GM18499 (cell line): ENCODE data around the gene TMEM255A.
"Not testable (repeated sequence)": the region's sequence is repeated elsewhere in the genome, so short reads cannot be mapped to it uniquely, and the experiment has no call there.

Experiments
- ATAC-seq: cut with Tn5 transposase; IDR thresholded peaks from one replicate; pipeline ENCODE4 v1.9.1; 2021; ENCODE audit warnings: moderate number of reproducible peaks; ENCODE audit not compliant: insufficient read depth, unreplicated experiment

TMEM255A gene

DNA sequence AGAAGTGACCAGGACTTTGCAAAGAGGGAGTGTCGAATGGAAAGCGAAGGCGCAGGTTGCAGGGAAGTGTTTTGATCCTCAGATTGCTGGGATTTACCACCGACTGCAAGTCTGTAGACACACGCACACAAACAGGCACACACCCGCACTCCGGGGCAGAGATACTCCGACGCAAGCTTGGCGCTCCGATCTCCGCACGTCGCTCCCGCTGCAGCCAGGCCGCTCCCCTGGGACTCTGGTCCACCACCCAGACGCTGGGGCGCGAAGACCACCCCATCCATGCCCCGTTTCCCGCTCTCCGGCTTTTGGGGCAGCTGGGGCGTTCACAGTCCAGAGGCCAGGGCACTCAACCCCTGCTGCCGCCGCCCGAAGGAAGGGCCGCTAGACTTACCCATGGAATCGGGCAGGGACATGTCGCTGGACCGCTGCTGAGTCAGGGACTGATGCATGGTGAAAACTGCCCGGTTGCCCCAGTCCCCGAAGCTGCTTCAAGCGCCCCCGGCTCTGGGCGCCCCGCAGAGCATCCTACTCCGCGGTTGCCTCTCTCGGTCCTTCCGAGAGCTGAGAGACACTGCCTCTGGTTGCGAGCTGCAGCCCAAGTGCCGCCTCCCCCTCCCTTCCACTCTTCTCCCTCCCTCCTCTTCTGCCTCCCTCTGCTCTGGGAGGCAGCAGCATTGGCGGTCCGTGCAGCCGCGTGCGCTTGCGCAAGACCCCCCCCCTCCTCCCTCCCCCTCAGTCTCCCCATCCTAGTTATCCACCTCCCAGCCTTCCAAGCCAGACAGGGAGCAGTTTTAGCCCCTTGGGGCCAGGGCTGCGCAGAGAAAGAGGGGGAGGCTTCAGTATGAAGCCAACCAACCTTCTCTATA lies at the start of gene TMEM255A:
Gene TMEM255A, minus strand, starts transcription at position 601 of the 866 bp plus-strand sequence. Its CDS starts 152 bp downstream, at position 449.
- no peak for ATAC-seq

DNA sequence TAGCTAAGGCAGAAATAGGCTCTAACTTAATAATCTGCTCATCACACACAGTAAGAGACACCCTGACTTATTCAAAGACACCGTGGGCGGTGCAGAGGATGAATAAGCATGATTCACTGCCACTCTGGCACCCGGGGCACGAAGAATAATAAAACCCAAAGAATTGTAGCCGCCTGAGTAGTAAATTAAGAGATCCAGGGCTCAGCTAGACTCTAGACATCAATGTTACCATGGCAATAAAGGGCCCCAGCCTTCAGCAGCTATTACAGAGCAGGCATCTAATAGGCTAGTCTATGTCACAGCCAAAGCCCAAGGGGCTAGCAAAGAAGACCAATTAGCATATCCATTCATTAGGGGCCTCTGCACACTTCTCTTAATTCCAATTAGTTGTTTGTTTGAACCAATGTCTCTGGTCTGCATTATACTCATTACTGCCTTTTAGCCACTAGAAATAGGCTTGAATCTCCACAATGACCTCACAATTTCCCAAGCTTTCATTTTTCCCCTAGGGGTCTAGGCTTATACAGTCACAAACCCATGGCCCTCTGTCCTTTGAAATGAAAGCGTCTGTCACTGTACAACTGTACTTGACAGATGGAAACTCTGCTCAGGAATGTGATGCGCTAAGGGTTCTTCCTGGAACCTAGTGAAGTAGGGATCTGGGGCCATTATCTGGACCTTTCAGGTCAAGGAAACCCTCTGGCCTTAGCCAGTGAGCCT lies 47.6 kb upstream of the TMEM255A start:
- ATAC-seq, result no peak

DNA sequence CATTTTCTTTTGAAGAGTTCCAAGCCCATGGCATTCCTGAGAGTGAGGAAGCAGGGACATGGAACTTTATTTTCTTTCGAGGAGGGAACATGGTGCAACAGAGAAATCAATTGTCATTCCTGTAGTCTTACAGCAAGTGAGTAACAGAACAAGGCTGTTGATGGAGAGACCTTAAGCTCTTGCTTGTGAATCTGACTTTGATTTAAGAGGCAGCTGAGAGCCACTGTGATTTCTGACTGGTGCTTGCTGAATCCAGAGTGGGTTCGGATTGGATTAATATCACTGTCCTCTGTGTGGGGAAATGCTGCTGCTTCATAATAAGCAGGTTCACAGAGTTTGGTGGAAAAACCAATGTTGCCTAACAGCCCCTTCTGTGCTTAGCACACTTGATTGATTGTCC lies 45.9 kb upstream of the TMEM255A start:
- ATAC-seq, result no peak

DNA sequence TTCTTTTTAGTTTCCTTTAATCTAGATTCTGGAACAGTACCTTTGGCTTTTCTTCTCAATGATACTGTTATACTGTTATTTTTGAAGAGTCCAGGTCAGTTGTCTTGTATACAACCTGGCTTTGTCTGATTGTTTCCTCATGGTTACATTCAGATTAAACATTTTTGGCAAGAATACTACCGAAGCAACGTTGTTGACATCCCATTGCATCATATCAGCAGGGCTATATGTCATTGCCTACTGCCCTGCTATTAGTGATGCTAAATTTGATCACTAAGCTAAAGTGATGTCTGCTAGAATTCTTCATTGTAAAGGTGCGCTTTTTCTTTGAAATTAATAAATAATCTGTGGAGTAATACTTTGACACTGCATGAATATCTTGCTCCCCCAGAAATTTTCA lies 44.8 kb upstream of the TMEM255A start:
- ATAC-seq, result no peak

DNA sequence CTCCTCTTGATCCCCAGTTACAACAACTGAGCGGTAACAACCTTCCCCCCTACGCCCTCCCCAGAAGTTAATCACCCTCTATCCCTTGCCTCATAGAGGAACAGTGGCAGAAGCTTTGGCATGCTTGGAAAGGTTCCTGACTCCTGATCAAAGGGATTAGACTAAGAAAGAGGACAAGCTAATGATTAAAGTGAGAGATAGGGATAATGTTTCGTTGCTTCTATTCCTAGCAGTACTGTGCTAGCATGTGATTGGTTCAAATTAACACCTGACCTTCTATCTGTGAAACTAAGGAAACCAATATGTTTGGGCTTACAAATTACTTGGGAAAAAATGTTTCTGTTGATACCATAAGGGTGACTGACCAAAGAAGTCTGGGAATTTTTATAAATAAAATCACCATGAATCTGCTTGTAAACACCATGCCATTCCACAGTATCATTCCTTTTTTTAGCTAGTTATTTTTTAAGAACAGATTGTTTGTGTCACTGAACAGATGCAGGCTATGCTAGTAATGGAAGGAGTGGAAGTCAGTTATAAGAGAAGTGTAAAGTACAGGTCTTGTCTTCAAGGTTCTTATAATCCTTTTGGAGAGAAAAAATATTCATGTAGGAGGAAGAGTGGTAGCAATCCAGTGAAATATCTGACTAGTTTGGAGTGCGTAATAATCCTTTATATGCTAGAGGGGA lies 39.3 kb upstream of the TMEM255A start:
- ATAC-seq, result no peak

DNA sequence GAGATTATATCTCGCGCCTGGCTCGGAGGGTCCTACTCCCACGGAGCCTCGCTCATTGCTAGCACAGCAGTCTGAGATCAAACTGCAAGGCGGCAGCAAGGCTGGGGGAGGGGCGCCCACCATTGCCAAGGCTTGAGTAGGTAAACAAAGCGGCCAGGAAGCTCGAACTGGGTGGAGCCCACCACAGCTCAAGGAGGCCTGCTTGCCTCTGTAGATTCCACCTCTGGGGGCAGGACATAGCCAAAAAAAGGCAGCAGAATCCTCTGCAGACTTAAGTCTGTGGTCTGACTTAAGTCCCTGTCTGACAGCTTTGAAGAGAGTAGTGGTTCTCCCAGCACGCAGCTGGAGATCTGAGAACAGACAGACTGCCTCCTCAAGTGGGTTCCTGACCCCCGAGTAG lies 33.3 kb upstream of the TMEM255A start:
- ATAC-seq, result not testable (repeated sequence)

DNA sequence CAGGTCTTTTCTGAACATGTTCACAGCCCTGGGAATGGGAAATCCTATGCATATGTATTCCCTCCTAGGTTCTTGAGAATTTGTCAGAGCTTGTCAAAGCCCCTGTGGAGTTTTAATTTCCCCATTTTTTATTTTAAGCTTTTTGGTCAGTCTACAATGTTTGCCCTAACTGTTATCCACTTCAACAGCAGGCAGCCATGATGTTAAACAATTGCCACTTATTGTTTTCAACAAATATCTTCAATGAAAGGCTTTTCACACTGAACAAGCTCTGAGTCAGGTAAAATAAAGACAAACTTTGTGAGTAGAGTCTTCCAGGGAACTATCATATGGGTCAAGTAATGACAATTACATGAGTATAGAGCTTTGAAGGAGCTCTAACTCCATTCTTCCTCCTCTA lies 25.6 kb upstream of the TMEM255A start:
- no peak for ATAC-seq

DNA sequence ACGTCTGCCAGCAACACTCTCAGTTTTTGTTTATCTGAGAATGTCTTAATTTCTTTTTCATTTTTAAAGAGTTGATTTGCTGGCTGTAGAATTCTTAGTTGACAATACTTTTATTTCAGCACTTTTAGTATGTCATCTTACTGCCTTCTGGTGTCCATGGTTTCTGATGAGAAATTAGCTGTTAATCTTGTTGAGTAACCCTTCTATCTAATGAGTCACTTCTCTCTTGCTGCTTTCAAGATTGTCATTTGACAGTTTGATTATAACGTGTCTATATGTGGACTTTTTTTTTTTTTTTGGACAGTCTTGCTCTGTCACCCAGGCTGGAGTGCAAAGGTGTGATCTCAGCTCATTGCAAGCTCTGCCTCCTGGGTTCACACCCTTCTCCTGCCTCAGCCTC lies 24.0 kb upstream of the TMEM255A start:
- ATAC-seq, result no peak

DNA sequence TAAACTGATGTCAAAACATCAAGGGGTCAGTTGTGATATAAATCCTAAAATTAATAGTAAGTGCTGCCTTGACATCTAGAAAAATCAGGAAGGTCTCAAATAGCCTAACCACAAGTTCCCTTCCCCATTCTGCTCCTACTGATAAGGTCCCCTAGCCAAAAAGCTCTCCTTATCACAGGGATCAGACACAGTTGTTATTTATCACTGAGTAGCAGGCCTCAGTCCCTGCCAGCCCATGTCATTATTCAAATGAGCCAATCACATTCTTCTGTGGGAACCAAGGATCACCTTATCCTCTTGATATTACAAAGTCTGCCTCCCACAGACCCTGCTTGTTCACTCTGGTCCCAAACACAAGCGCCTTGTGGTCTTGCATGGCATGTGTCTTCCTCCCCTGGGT lies 23.3 kb upstream of the TMEM255A start:
- no peak for ATAC-seq

DNA sequence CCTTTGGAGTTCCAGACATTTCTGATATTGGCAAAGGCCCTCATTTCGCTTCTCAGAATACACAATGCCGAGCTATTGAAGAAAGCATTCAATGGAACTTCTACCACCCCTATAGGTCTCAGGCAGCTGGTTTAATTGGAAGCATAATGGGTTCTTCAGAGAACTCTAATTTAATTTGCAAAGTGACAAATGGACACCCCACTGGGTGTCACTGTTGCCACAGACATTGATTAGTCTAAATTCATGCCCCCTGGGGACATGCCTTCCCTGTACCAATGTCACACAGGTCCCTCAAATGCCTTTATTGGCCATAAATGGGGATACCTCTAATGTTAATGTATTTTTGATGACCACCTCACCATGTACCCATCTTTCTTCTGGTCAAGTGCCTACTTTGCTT lies 22.9 kb upstream of the TMEM255A start:
- no peak for ATAC-seq

DNA sequence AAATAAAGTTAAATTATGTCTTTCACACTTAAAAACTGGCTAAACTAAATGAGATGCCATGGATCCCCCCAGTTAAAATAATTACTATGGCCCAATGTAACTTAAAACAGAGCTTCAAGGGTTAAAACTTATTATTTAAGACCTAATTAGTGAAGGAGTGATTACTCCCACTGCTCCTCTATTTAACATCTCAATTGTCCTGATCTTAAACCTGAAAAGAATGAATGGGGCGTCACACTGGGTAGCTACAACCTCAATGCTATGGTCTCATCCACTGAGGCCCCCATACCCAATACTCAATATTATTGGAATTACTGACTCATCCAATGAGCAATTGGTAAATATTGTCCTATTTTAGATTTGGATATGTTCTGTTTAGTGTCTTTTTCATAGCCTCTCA lies 21.1 kb upstream of the TMEM255A start:
- ATAC-seq, result no peak

DNA sequence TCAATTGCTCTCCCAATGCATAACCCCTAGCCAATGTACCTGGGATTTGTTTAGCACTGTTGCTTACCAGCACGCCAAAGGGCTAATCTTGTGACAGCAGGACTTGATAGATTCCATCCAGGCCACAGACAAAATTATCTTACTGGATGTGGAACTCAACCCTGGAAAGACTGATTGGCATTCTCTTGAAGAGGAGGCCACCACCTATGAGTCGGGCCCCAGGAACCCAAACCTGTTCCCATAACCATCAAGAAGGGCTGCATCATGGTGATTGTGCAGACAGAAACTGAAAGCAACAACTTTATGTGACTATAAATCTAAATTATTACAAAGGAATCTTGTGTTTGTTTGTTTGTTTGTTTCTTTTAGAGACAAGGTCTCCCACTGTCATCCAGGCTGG lies 19.9 kb upstream of the TMEM255A start:
- no peak for ATAC-seq

DNA sequence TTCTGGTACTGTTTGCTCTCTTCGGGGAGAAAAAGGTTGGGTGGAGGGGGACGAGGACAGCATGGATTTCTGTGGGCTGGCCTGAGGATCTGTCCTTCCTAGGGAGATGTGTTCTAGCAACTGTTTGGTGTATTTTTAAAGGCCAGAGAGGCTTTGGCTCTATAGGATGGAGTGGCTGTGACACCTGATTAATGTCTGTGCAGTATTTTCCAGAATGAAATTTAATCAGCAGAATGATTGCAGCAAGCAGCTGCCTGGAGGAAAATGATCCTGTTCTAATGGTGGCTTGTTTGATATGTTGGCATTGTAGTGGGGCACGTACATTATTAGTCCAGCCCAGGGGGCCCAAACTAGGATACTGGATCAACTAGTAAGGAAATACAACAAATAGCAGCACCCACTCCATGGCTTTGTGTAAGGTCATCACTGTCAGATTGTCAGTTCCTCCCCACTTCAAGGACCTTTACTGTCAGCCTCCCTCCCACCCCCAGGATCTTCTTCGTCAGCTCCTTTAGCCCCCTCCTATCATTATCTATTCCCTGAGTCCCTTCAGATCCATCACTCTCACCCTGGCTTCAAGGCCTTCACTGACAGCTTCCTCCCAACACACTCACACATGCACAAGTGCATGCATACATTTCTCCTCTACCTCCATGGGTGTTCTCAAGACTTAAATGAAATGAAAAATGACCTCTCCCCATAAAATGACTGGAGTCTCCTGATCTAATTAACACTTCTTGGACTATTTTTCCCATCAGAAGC lies 10.4 kb upstream of the TMEM255A start:
- no peak for ATAC-seq

DNA sequence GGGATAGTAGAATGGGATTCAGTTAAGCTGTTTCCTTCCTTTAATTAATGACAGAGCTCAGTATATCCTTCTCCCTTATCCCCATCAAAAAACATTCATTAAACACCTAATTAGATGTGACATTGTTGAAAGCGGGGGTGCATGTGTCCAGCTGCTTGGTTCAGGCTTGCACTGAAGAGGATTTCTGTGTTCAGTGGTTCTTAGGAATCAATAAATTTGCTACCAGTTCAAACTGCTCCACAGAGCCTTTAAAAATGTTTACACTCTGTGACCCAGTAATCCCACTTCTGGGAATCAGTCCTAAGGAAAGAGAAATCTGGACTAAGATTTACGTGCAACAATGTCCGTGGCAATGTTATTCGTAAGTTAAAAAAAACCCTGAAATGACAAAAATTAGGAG lies 7.2 kb upstream of the TMEM255A start:
- no peak for ATAC-seq

DNA sequence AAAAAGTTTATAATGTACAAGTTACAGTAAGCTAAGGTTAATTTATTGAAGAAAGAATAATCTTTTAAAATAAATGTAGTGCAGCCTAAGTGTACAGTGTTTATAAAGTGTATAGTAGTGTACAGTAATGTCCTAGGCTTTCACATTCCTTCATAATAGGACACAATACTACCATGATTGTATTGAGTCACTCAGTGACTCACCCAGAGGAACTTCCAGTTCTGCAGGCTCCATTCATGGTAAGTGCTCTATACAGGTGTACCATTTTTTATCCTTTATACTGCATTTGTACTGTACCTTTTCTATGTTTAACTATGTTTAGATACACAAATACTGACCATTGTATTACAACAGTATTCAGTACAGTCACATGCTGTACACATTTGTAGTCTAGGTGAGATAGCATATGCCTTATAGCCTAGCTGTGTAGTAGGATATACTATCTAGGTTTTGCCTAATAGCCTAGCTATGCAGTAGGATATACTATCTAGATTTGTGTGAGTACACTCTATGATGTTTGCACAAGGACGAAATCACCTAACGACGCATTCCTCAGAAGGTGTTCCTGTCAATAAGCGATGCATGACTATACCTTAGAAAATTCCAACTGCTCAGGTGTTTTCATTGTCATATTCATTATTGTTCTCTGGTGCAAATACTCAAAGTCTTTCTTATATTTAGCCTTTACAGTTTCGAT lies 5.5 kb upstream of the TMEM255A start:
- no peak for ATAC-seq

DNA sequence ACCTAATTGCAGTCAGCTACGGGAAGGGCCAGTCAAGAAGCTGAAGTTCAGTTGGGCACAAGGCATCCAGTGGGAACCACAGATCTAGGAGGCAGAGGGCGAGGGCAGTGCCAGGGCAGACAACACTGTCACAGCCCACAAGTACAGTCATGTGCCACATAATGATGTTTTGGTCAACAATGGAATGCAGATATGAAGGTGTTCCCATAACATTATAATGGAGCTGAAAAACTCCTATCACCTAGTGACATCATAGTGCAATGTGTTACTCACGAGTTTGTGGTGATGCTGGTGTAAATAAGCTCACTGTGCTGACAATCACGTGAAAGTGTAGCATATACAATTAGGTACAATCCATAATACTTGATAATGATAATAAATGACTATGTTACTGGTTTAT lies 4.5 kb upstream of the TMEM255A start:
- no peak for ATAC-seq

DNA sequence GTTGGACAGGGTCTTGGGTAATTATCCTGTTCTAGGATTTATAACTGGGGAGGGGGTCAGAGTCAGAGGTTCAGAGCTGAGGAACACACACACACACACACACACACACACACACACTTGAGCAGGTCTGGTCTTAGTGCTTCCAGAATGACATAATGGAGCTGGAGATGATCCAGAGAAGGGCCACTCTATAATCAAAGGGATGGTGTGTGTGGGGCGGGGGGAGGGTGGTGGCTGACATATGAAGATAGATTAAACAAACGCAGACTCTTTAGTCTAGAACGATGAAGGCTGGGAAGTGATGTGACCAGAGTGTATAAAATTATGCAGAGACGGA lies 434 bp upstream of the TMEM255A start:
- no peak for ATAC-seq

DNA sequence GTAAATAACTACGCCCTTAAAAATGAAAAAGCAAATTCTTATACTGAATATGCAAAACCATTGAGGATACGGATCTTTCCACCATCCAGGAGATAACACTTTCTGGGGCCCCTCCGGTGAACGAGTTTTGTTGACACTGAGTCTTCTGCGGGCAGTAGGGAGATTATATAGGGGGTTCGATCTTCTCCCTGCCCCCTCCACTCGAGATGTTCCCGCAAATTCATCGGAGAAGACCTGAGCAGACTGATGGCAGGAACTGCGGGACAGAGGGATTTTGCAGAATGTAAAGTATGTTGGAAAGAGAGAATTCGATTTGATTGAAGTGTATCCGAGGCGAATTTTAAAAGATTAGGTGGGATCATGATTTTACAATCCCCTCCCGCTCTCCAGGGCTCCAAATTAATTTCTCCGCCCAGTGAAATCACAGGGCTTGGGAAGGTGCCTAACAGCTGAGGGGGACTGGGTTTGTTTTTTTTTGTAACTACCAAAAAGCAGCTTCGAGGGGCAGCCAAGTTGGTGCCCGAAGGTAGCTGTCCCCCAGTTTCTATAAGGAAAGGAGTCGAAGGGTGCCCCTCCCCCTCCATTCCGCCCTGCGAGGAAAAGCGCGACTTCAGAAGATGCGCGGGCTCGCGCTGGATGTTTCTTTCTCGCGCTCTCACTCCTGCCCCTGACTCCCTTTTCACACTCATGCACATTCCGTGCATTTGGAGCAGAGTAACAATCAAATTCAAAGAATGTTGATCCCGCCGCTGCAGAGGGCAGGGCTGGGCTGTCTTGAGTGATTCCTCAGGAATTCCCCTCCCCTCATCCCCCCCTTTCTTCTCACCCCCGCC lies 1.2 kb downstream of the TMEM255A start:
- no peak for ATAC-seq
